ENCODE measurements around the gene SCP2. TPM values are rescaled to one million over a fixed set of nuclear protein-coding genes. Genes with fewer than 3 reads are reported as not detected.

The SCP2 gene
- total and polyA plus RNA-seq, 2 of the 4 experiments (the other 2 are of a cell fraction), result 70.4 to 83.1 TPM

- TF ChIP-seq MXI1 (IDR thresholded peaks at IDR 0.05; ENCODE audit: borderline replicate concordance, low read depth, low read length) (no peak), MAZ (IDR thresholded peaks at IDR 0.05; ENCODE audit: borderline replicate concordance, low read depth, low read length) (no peak)
These were observed 136.9 kb downstream of the SCP2 start (continued) for GRCh38 chr1:53063744-53064515.

GRCh38 chr1:53065391-53065790 lies 138.3 kb downstream of the SCP2 start:
- H3K4ac ChIP-seq (ENCODE audit: low read depth, low read length), result no peak overlapping the region
- no TSS peak for BruUV-seq (replicated peaks)
- H3K56ac ChIP-seq (ENCODE audit: extremely low read depth, insufficient read depth, low read length), result no peak overlapping the region
- H2AK5ac ChIP-seq (ENCODE audit: low read depth, low read length), result no peak overlapping the region
- no peak overlapping the region for H3K4me2 ChIP-seq (ENCODE audit: low read depth, low read length)
- no peak overlapping the region for H4K91ac ChIP-seq (ENCODE audit: insufficient read depth, low read depth, low read length)
- 93% methylated on average over 5 of the region's 7 CpGs; no CpG with 5 or more reads in 1 of the 2 experiments for WGBS, 2 experiments (ENCODE audit: extremely low coverage in 2 of 2, insufficient read length in 1 of 2)
- peaks cover 2% of the 10 kb centered on the region; the same call in 1 of the 2 replicates for H3K27me3 ChIP-seq (ENCODE audit: control insufficient read depth, insufficient read depth, low read length)
- H2BK120ac ChIP-seq (ENCODE audit: low read depth, low read length), result no peak overlapping the region
- H3K27ac ChIP-seq (ENCODE audit: insufficient read depth, low read length), result no peak overlapping the region
- no peak for ATAC-seq (ENCODE audit: low read depth)
- H2BK20ac ChIP-seq (ENCODE audit: low read depth, low read length), result no peak overlapping the region
- no peak overlapping the region for H3K4me3 ChIP-seq (ENCODE audit: insufficient read depth, low read depth, low read length)
- intact Hi-C loops (cut with micrococcal nuclease), result no loop called here
- no peak overlapping the region for H2AK9ac ChIP-seq (replicated peaks; ENCODE audit: low read depth, low read length, poor library complexity)
- H4K5ac ChIP-seq (ENCODE audit: low read depth, low read length), result no peak overlapping the region
- no peak overlapping the region for H3K18ac ChIP-seq (ENCODE audit: low read depth, low read length)
- H2BK15ac ChIP-seq (ENCODE audit: low read depth, low read length), result no peak overlapping the region
- H2AFZ ChIP-seq (replicated peaks; ENCODE audit: low read length, poor library complexity), result no peak overlapping the region
- dilution Hi-C loops (cut with HindIII; ENCODE audit: low sequenced_read_pairs, unreplicated experiment), result no loop called here
- no peak overlapping the region for H3K14ac ChIP-seq (replicated peaks; ENCODE audit: low read depth, low read length)
- CTCF ChIA-PET, result no interaction called here
- H3K9ac ChIP-seq (ENCODE audit: low read depth, low read length), result no peak overlapping the region
- in situ Hi-C loops (cut with MboI; ENCODE audit: low sequenced_read_pairs), result no loop called here
- peaks cover 0 to 6% of the 10 kb centered on the region in 2 experiments; a peak in 1 of 4 replicates for H3K79me1 ChIP-seq (ENCODE audit: low read depth in 1 of 2, low read length in 2 of 2)
- POLR2A ChIA-PET (ENCODE audit: unreplicated experiment), result interaction anchor here (0.7 kb wide), 1 partner anchor 66 kb away, joined by 5 read pairs; no protein-coding TSS in a partner anchor
- H3K9me1 ChIP-seq (ENCODE audit: insufficient read depth, low read length), result peaks cover 7% of the 10 kb centered on the region; the same call in 1 of the 2 replicates
- peaks cover 13% of the 10 kb centered on the region for H3K4me1 ChIP-seq (ENCODE audit: control insufficient read depth, insufficient read depth, low read length)
- no peaks in the 10 kb centered on the region for H3K9me3 ChIP-seq (ENCODE audit: control insufficient read depth, insufficient read depth, low read length)
- DNase-seq, result no peak
- no peaks in the 10 kb centered on the region for H4K20me1 ChIP-seq (ENCODE audit: insufficient read depth, low read length)
- peaks cover 4% of the 10 kb centered on the region; the same call in 1 of the 2 replicates for H3K36me3 ChIP-seq (ENCODE audit: control insufficient read depth, insufficient read depth, low read length)
- no peak overlapping the region for H2BK5ac ChIP-seq (ENCODE audit: low read depth, low read length, poor library complexity, severe bottlenecking)
- H4K8ac ChIP-seq (ENCODE audit: low read depth in 2 of 2, low read length in 2 of 2), result no peak overlapping the region
- no peak overlapping the region for H3K23ac ChIP-seq (ENCODE audit: low read depth, low read length)
- no peak for TF ChIP-seq MXI1 (IDR thresholded peaks at IDR 0.05; ENCODE audit: borderline replicate concordance, low read depth, low read length)
- no peak for TF ChIP-seq CTCF (conservative IDR thresholded peaks at IDR 0.05; ENCODE audit: low read depth, low read length)
- TF ChIP-seq CEBPB (IDR thresholded peaks at IDR 0.05; ENCODE audit: low read depth, low read length), result no peak
- TF ChIP-seq RFX5 (IDR thresholded peaks at IDR 0.05; ENCODE audit: low read depth, low read length), result no peak
- TF ChIP-seq FOS (IDR thresholded peaks at IDR 0.05; ENCODE audit: low read depth, low read length), result no peak
- no peak for TF ChIP-seq NFE2L2 (IDR thresholded peaks at IDR 0.05; ENCODE audit: low read depth, low read length)
- no peak for TF ChIP-seq MAZ (IDR thresholded peaks at IDR 0.05; ENCODE audit: borderline replicate concordance, low read depth, low read length)
- no peak for TF ChIP-seq MAFK (IDR thresholded peaks at IDR 0.05; ENCODE audit: low read depth, low read length)
- no peak for TF ChIP-seq ELK1 (IDR thresholded peaks at IDR 0.05; ENCODE audit: borderline replicate concordance, low read depth, low read length)
- no peak for TF ChIP-seq USF2 (IDR thresholded peaks at IDR 0.05; ENCODE audit: low read depth, low read length)
- TF ChIP-seq RAD21 (IDR thresholded peaks at IDR 0.05; ENCODE audit: low read length), result no peak
- no peak for TF ChIP-seq SMC3 (IDR thresholded peaks at IDR 0.05; ENCODE audit: low read depth, low read length)
